ENCODE results near the gene TMEFF1. TPM values are rescaled to one million over a fixed set of nuclear protein-coding genes. Genes with fewer than 3 reads are reported as not detected.

The TMEFF1 gene
- polyA plus RNA-seq, 1 donor (not counting 4 experiments of a cell fraction or from before 2014, with no cell fraction given) = not detected

GRCh38 chr9:100584951-100585350 is 112.0 kb downstream of the TMEFF1 start:
- Histone ChIP-seq H3K79me2 (ENCODE audit: control insufficient read depth, insufficient read depth, low read length) (no peaks in the 10 kb centered on the region), H3K9me1 (ENCODE audit: control insufficient read depth, extremely low read depth, insufficient read depth, low read length) (no peaks in the 10 kb centered on the region), H3K4me1 (ENCODE audit: control insufficient read depth, extremely low read depth, insufficient read depth, low read length) (peaks cover 9% of the 10 kb centered on the region), H3K27me3 (ENCODE audit: control insufficient read depth, extremely low read depth, insufficient read depth, low read length) (no peaks in the 10 kb centered on the region), H3K36me3 (ENCODE audit: control insufficient read depth in 2 of 2, extremely low read depth in 1 of 2, insufficient read depth in 2 of 2, low read length in 2 of 2) (no peaks in the 10 kb centered on the region), H3K9me3 (ENCODE audit: control insufficient read depth, low read depth, low read length) (no peaks in the 10 kb centered on the region), H2AFZ (ENCODE audit: control insufficient read depth, low read length) (no peak overlapping the region), H3K9ac (ENCODE audit: control insufficient read depth, extremely low read depth, insufficient read depth, low read length) (no peak overlapping the region), H3K27ac (ENCODE audit: control insufficient read depth, insufficient read depth, low read length) (no peak overlapping the region), H4K20me1 (ENCODE audit: control insufficient read depth, extremely low read depth, insufficient read depth, low read length) (no peaks in the 10 kb centered on the region), H3K4me2 (ENCODE audit: control insufficient read depth, extremely low read depth, insufficient read depth, low read depth, low read length) (no peak overlapping the region), H3K4me3 (ENCODE audit: control insufficient read depth in 2 of 3, extremely low read depth in 1 of 3, insufficient read depth in 2 of 3, low read depth in 1 of 3, low read length in 3 of 3) (no peak overlapping the region)
- dilution Hi-C loops (cut with MboI; ENCODE audit: extremely low pct_ligation_motif_present, low sequenced_read_pairs) = loop anchor here (25.0 kb wide), 1 partner anchor 273 kb away; no protein-coding TSS in a partner anchor
- TF ChIP-seq EZH2 (IDR thresholded peaks at IDR 0.05; ENCODE audit: low read length) (no peak), CTCF (optimal IDR thresholded peaks at IDR 0.05 in 1 of 3, IDR thresholded peaks at IDR 0.05 in 1 of 3, conservative IDR thresholded peaks at IDR 0.05 in 1 of 3; ENCODE audit: extremely low read depth in 1 of 3, insufficient read depth in 2 of 3, low read length in 3 of 3) (no peak)
- DNase-seq (ENCODE audit: low read depth, low spot score) (no peak), FAIRE-seq (no peak)

DNA sequence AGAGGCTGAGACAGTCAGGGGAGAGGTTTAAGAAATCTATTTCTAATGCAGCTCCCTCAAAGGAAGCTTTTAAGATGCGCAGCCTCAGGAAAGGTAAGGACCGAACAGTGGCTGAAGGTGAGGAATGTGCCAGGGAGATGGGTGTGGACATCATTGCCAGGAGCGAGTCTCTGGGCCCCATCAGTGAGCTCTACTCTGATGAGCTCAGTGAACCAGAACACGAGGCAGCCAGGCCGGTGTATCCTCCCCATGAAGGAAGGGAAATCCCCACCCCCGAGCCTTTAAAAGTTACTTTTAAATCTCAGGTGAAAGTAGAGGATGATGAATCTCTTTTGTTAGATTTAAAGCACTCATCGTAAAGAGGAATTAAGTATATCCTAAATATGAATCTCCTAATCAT is 113.1 kb downstream of the TMEFF1 start:
- TF ChIP-seq EZH2 (IDR thresholded peaks at IDR 0.05; ENCODE audit: low read length) (no peak), CTCF (optimal IDR thresholded peaks at IDR 0.05 in 1 of 3, IDR thresholded peaks at IDR 0.05 in 1 of 3, conservative IDR thresholded peaks at IDR 0.05 in 1 of 3; ENCODE audit: extremely low read depth in 1 of 3, insufficient read depth in 2 of 3, low read length in 3 of 3) (no peak)
- DNase-seq (ENCODE audit: low read depth, low spot score) = no peak
- no peaks in the 10 kb centered on the region for H3K79me2 ChIP-seq (ENCODE audit: control insufficient read depth, insufficient read depth, low read length)
- no peak overlapping the region for H3K4me3 ChIP-seq (ENCODE audit: control insufficient read depth in 2 of 3, extremely low read depth in 1 of 3, insufficient read depth in 2 of 3, low read depth in 1 of 3, low read length in 3 of 3)
- H4K20me1 ChIP-seq (ENCODE audit: control insufficient read depth, extremely low read depth, insufficient read depth, low read length) = no peaks in the 10 kb centered on the region
- no peaks in the 10 kb centered on the region for H3K9me3 ChIP-seq (ENCODE audit: control insufficient read depth, low read depth, low read length)
- no peak for FAIRE-seq
- no peak overlapping the region for H3K4me2 ChIP-seq (ENCODE audit: control insufficient read depth, extremely low read depth, insufficient read depth, low read depth, low read length)
- no peaks in the 10 kb centered on the region for H3K36me3 ChIP-seq (ENCODE audit: control insufficient read depth in 2 of 2, extremely low read depth in 1 of 2, insufficient read depth in 2 of 2, low read length in 2 of 2)
- H3K9me1 ChIP-seq (ENCODE audit: control insufficient read depth, extremely low read depth, insufficient read depth, low read length) = no peaks in the 10 kb centered on the region
- H3K4me1 ChIP-seq (ENCODE audit: control insufficient read depth, extremely low read depth, insufficient read depth, low read length) = peaks cover 9% of the 10 kb centered on the region
- H3K27ac ChIP-seq (ENCODE audit: control insufficient read depth, insufficient read depth, low read length) = no peak overlapping the region
- no peak overlapping the region for H2AFZ ChIP-seq (ENCODE audit: control insufficient read depth, low read length)
- dilution Hi-C loops (cut with MboI; ENCODE audit: extremely low pct_ligation_motif_present, low sequenced_read_pairs) = loop anchor here (25.0 kb wide), 1 partner anchor 274 kb away; no protein-coding TSS in a partner anchor
- no peak overlapping the region for H3K9ac ChIP-seq (ENCODE audit: control insufficient read depth, extremely low read depth, insufficient read depth, low read length)
- no peaks in the 10 kb centered on the region for H3K27me3 ChIP-seq (ENCODE audit: control insufficient read depth, extremely low read depth, insufficient read depth, low read length)
